NB4 (cell line): ENCODE data around the gene KSR2.

Experiments used
- MYC ChIP-seq: IDR thresholded peaks from 2 replicates; pipeline ENCODE4 v1.6.1; 2011; ENCODE audit warnings: low read depth, low read length
- POLR2A ChIP-seq: IDR thresholded peaks from 2 replicates; pipeline ENCODE4 v1.6.1; 2011; ENCODE audit warnings: mild to moderate bottlenecking; ENCODE audit not compliant: insufficient read length; ENCODE audit errors: extremely low read depth
- TF ChIP-seq, protein P1 (sequence below): IDR thresholded peaks from one replicate; pipeline ENCODE4 v1.5.1; 2012; ENCODE audit warnings: low read depth, low read length
- TF ChIP-seq, protein P2 (sequence below): IDR thresholded peaks from 2 replicates; pipeline ENCODE4 v1.6.1; 2011; ENCODE audit warnings: low read depth, low read length

DNA sequence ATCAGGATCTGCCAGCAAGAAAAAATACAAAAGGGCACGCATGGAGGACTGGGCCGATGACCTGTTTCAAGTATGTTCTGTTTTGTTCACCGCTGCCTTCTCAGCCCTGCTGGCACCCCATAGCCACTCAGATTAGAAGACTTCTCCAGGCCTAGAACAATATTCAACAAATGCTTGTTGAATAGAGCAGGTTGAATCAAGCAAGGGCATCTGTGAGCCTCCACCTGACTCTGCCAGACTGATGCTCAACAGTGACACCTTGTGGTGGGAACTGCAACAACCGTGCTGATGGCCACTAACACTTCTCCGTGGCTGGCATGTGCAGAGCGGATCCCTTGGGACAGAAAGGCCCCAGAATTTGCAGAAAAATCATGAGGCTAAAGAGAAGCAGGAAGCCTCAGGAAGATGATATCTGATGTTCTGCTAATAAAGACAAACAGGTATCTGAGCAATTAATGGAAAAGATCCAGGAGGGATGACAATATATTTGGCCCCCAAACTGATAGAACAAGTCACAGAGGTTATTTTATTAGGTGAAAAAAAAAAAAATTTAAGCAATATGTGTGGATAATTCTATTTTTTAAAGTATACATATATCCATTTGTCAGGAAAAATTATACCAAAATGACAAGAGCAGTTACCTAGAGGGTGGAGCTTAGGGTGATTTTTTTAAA, 114.3 kb downstream of the KSR2 start:
- TF ChIP-seq MYC (0 out of 2 replicates have a peak, but pooled peaks have one; percentile 45), POLR2A (no peak)
- TF ChIP-seq, protein P1, sequence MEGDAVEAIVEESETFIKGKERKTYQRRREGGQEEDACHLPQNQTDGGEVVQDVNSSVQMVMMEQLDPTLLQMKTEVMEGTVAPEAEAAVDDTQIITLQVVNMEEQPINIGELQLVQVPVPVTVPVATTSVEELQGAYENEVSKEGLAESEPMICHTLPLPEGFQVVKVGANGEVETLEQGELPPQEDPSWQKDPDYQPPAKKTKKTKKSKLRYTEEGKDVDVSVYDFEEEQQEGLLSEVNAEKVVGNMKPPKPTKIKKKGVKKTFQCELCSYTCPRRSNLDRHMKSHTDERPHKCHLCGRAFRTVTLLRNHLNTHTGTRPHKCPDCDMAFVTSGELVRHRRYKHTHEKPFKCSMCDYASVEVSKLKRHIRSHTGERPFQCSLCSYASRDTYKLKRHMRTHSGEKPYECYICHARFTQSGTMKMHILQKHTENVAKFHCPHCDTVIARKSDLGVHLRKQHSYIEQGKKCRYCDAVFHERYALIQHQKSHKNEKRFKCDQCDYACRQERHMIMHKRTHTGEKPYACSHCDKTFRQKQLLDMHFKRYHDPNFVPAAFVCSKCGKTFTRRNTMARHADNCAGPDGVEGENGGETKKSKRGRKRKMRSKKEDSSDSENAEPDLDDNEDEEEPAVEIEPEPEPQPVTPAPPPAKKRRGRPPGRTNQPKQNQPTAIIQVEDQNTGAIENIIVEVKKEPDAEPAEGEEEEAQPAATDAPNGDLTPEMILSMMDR = peak; percentile 98
- TF ChIP-seq, protein P2, sequence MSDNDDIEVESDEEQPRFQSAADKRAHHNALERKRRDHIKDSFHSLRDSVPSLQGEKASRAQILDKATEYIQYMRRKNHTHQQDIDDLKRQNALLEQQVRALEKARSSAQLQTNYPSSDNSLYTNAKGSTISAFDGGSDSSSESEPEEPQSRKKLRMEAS = peak; percentile 68
